Type B pancreatic cell (in vitro differentiated cells): ENCODE results near the gene OTC. TPM values are rescaled to one million over a fixed set of nuclear protein-coding genes. Genes with fewer than 3 reads are reported as not detected.
A peak's percentile ranks its signal among the peaks of the same experiment; 100 is the strongest.

Source experiments
- DNase-seq: peaks from one replicate; pipeline ENCODE4 v3.0.0; 2021; ENCODE audit warnings: mixed read lengths; ENCODE audit not compliant: unreplicated experiment; ENCODE audit errors: extremely low spot score
- H3K27ac Mint-ChIP-seq: 2 replicates; pipeline ENCODE4 v1.8.0; 2021; ENCODE audit warnings: mild to moderate bottlenecking, mixed read lengths
- H3K27me3 Mint-ChIP-seq: 2 replicates; pipeline ENCODE4 v1.8.0; 2021; ENCODE audit warnings: mixed read lengths
- H3K36me3 Mint-ChIP-seq: 2 replicates; pipeline ENCODE4 v1.8.0; 2021; ENCODE audit warnings: mixed read lengths
- H3K4me1 Mint-ChIP-seq: one replicate; pipeline ENCODE4 v1.8.0; 2021; ENCODE audit warnings: mixed read lengths; ENCODE audit not compliant: unreplicated experiment
- H3K4me3 Mint-ChIP-seq: 2 replicates; pipeline ENCODE4 v1.8.0; 2021; ENCODE audit warnings: mild to moderate bottlenecking, mixed read lengths
- H3K9me3 Mint-ChIP-seq: 2 replicates; pipeline ENCODE4 v1.8.0; 2021; ENCODE audit warnings: mixed read lengths
- CTCF ChIP-seq: fragments of 200-600 bp; sonication (generic); conservative IDR thresholded peaks from 2 replicates; pipeline ENCODE4 v1.5.0; 2021; ENCODE audit warnings: antibody characterized with exemption, mild to moderate bottlenecking
- long read RNA-seq: library from polyadenylated mRNA; unstranded; transcript quantifications from one replicate; pipeline ENCODE4 v2.0.0, GENCODE V29; 2020
- total RNA-seq: library from RNA; stranded (reverse); gene quantifications from 2 replicates; pipeline ENCODE4 v1.2.1, GENCODE V29; 2021; ENCODE audit warnings: low replicate concordance

The OTC gene
- total RNA-seq = 3.2 and 12.9 TPM in 2 replicates
- long read RNA-seq, transcript OTC-201 (10 exons, 1,585 nt) = major isoform, 69 of 76 reads
- long read RNA-seq, partial matches to known transcripts = 2 of 76 reads
- long read RNA-seq, other reads (novel, unspliced or antisense) = 5 of 76 reads

GRCh38 chrX:38352362-38352761 is at the start of gene OTC:
TSS of gene OTC (plus strand) at chrX:38352604. CDS start at chrX:38352697, 93 bp downstream.
- Mint-ChIP-seq H3K27ac (no peak within 1 kb of the TSS), H3K4me3 (no peak within 1 kb of the TSS), H3K9me3 (no peaks in the 10 kb centered on the region), H3K4me1 (no peaks in the 10 kb centered on the region), H3K27me3 (no peaks in the 10 kb centered on the region), H3K36me3 (no peaks in the 10 kb centered on the region)
- TF ChIP-seq CTCF = no peak
- no peak for DNase-seq

- no peak overlapping the region for H3K27ac Mint-ChIP-seq
- no peaks in the 10 kb centered on the region for H3K4me1 Mint-ChIP-seq
Measured at GRCh38 chrX:38304010-38304409, 48.4 kb upstream of the OTC start.

GRCh38 chrX:38305971-38306370 is 46.4 kb upstream of the OTC start:
- Mint-ChIP-seq H3K4me1 (no peaks in the 10 kb centered on the region), H3K4me3 (no peak overlapping the region), H3K36me3 (no peaks in the 10 kb centered on the region), H3K27ac (no peak overlapping the region), H3K27me3 (no peaks in the 10 kb centered on the region), H3K9me3 (no peaks in the 10 kb centered on the region)
- TF ChIP-seq CTCF = no peak
- no peak for DNase-seq

More at GRCh38 chrX:38304010-38304409, 48.4 kb upstream of the OTC start:
- no peak for DNase-seq
- Mint-ChIP-seq H3K4me3 (no peak overlapping the region), H3K9me3 (no peaks in the 10 kb centered on the region), H3K36me3 (no peaks in the 10 kb centered on the region), H3K27me3 (no peaks in the 10 kb centered on the region)
- TF ChIP-seq CTCF = peak; percentile 59

GRCh38 chrX:38311743-38312142 is 40.7 kb upstream of the OTC start:
- Mint-ChIP-seq H3K4me3 (no peak overlapping the region), H3K27me3 (no peaks in the 10 kb centered on the region), H3K4me1 (no peaks in the 10 kb centered on the region), H3K36me3 (no peaks in the 10 kb centered on the region), H3K27ac (no peak overlapping the region), H3K9me3 (no peaks in the 10 kb centered on the region)
- no peak for TF ChIP-seq CTCF
- no peak for DNase-seq

- no peak for DNase-seq
- Mint-ChIP-seq H3K4me3 (no peak overlapping the region), H3K27me3 (no peaks in the 10 kb centered on the region), H3K9me3 (no peaks in the 10 kb centered on the region), H3K36me3 (no peaks in the 10 kb centered on the region), H3K27ac (no peak overlapping the region), H3K4me1 (no peaks in the 10 kb centered on the region)
- no peak for TF ChIP-seq CTCF
Measured at GRCh38 chrX:38312436-38312835, 40.0 kb upstream of the OTC start.

- Mint-ChIP-seq H3K27me3 (no peaks in the 10 kb centered on the region), H3K4me3 (no peak overlapping the region), H3K36me3 (no peaks in the 10 kb centered on the region), H3K4me1 (no peaks in the 10 kb centered on the region), H3K9me3 (no peaks in the 10 kb centered on the region), H3K27ac (no peak overlapping the region)
- TF ChIP-seq CTCF = no peak
- no peak for DNase-seq
Measured at GRCh38 chrX:38313190-38313589, 39.2 kb upstream of the OTC start.
